ENCODE measurements around the gene PRKCZ. TPM values are rescaled to one million over a fixed set of nuclear protein-coding genes. Genes with fewer than 3 reads are reported as not detected.
A peak's percentile ranks its signal among the peaks of the same experiment; 100 is the strongest.

PRKCZ gene
- total RNA-seq, 1 donor = 1.6 TPM

- no peak for TF ChIP-seq CTCF (IDR thresholded peaks at IDR 0.05; ENCODE audit: insufficient read depth, low read length)
- H3K4me3 ChIP-seq (ENCODE audit: low read depth, low read length) = no peak overlapping the region
- no peak for DNase-seq (ENCODE audit: low read depth)
Measured at GRCh38 chr1:2202008-2202575, 151.9 kb downstream of the PRKCZ start.

DNA sequence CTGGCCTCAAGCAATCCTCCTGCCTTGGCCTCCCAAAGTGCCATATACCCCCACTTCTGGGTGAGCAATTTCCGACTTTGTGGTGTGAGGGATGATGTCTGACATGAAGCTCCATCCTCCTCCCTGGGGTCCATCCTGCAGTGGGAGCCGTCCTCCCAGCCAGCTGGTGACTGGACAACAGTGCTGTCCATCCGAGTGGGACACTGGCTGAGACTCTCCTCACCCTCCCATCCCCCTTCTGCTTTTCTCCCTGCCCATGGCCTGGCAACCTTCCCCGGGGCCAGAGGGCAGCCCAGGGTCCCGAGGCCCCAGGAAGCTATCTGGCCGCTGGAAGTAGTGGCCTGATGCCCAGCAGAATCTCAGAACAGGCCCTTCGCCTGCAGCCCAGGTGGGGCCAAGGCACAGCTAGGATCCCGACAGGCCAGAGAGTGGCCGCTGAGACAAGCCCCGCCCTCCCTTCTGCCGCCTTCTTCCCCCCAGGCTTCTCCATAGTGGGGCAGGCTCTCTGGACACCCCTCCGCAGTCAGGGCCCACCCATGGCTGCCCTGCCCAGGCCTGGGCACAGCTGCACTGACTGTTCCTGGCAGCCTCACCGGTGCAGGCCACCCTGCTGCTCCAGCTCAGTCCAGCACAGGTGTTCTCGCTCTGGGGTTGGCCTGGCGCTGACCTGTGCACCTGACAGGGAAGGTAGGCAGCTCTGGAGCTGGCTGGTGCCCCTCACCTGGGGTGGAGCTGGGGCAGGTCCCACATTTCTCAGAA is 152.8 kb downstream of the PRKCZ start:
- no peak for DNase-seq (ENCODE audit: low read depth)
- H3K4me3 ChIP-seq (ENCODE audit: low read depth, low read length) = no peak overlapping the region
- TF ChIP-seq CTCF (IDR thresholded peaks at IDR 0.05; ENCODE audit: insufficient read depth, low read length) = no peak

DNA sequence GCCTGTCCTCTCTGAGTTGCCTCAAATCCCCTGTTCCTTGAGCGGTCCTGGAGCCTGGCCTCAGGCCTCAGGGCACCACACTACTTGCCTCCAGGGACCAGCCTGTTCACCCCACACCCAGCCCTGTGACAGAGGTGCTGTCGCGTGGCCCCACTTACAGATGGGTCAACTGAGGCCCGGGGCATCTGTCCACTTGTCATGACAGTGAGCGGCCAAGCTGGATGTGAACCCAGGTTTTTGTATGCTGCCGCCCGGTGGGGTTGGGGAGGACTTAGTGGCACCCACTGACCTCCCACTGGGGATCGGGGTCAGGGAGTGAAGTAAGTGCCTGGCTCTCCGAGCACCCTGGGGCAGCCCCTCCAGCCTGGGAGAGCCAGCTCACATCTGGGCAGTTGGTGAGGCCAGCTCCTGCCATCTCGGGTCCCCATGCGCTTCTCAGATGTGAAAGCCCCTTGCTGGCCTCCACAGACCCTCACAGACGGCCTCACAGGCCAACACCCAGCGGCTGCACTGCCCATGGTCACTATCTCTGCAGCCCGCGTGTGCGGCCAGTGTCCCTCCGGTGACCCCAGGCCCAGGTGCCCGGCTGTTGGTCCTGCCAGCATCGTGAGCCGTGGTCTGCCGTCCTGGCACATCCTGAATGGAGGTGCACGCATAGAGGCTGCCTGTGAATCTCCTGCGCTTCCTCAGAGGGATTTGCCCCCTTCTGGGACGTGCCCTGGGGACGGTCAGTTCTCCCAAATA is 153.6 kb downstream of the PRKCZ start:
- TF ChIP-seq CTCF (IDR thresholded peaks at IDR 0.05; ENCODE audit: insufficient read depth, low read length) = no peak
- peak overlapping the region; percentile 66 for H3K4me3 ChIP-seq (ENCODE audit: low read depth, low read length)
- no peak for DNase-seq (ENCODE audit: low read depth)

DNA sequence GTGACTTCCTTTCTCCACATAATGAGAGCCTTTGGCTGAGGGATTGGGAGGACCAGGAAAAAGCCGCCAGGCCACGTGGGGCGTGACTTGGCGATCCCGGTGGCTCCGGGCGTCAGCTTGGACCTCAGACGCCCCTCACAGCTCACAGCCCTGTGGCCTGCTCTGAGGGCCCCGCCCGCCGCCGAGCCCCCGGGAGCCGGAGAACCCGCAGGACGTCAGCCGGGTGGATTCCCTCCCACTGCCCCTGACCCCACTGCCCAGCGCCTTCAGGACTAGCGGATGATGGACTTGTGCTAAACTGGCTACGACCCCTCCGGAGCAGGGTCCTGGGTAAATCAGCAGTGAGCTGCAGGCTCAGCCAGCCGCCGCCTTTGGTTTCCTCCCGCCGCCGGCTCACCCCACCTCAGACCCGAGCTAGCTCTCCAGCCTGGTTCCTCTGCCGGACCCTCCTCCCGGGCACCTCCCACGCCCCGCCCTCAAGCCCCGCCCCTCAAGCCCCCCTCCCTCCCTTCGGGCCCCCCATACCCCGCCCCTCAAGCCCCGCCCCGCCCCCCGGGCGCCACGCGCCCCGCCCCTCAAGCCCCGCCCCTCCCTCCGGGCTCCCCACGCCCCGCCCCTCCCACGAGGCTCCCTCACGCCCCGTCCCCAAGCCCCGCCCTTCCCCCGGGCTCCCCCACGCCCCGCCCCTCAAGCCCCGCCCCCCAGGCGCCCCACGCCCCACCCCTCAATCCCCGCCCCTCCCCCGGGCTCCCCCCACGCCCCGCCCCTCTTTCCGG is 154.4 kb downstream of the PRKCZ start:
- no peak for TF ChIP-seq CTCF (IDR thresholded peaks at IDR 0.05; ENCODE audit: insufficient read depth, low read length)
- peak overlapping the region; percentile 66 for H3K4me3 ChIP-seq (ENCODE audit: low read depth, low read length)
- DNase-seq (ENCODE audit: low read depth) = peak; percentile 62

DNA sequence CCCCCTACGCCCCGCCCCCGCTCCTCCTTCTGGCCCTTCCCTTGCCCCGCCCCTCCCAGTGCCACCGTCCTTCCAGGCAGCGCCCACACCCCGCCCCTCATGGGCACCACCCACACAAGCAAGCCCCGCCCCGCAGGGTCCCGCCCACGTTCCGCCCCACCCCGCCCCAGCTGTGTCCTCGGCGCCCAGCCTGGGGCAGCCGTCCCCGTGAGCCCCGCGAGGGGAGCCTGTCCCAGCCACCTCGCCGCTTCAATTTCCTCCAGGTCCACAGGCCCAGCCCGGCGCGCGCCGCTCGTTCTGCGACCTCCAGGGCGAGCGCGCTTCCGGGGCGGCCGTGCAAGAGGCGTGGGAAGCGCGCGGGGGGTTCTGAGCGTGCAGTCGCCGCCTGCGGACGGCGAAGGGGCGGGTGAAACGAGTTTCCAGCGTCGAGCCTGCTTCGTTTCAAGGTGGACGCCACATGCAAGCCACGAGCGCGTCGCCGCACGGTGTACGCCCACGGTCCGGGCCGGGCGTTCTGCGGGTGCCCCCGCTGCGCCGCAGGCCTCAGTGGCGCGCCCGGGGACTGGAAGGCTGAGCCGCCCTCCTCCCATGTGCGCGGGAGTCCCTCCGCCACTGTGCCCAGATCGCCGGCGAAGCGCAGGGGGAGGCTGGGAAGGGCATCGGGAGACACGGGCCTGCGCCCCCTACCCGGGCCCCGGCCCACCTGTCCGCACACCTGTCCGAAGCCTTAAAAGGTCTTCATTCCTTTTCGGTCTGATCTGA is 155.2 kb downstream of the PRKCZ start:
- TF ChIP-seq CTCF (IDR thresholded peaks at IDR 0.05; ENCODE audit: insufficient read depth, low read length) = no peak
- peak; percentile 94 for DNase-seq (ENCODE audit: low read depth)
- peak overlapping the region; percentile 57 for H3K4me3 ChIP-seq (ENCODE audit: low read depth, low read length)
